ENCODE measurements around the gene MYL1.

MYL1 gene

DNA sequence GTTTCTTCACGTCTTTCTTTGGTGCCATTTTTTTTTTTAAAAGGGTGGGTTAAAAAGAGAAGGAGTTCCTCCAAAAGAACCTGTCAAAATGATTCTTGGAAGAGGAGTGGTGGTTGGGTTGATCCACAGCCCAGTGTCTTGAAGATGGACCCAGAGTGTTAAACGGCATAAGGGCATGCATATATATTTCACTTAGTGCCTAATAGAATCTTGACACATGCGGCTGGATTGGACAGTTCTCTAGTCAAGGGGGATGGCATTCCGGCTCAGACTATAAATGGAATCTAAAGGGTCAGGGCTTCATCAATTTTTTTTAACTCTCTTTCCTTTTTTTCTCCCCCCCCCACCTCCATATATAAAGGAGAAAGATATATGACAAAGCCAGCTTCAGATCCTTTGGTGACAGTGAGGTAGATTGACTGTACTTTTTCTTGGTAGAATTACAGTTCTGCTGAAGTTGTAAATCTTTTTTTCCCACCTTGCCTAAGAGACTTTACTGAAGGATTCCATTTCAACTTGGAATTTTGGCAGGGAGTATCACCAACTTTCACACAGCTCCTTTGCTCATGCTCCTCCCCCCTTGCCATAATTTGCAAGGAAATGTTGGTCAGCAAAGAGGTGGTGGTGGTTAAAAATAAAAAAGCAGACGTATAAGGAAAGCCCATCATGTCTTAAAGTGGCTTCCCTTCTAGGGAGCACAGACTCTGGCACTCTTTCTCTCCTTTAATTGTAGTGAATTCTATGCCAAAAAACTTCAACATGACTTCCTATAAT is at the start of gene MYL1:
Gene MYL1, minus strand, starts transcription at position 160 of the 774 bp plus-strand sequence. Its CDS starts 132 bp downstream, at position 28.
- no peak for DNase-seq

DNA sequence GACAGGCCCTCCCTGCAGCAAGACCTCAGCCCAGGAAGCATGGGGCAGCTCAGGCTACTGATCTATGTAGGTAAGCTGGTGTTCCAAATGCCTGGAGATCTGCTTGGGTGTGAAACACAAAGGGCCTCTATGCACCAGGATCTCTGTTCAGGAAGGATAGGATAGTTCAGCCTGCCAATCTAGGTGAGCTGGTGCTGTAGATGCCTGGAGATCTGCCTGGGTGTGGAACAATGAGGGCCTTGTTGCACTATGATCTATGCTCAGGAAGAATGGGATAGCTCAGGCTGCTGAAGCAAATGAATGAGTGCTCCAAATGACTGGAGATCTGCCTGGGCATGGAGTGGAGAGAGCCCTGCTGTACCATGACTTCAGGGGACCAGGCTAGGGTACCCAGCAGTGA is 48.9 kb upstream of the MYL1 start:
- no peak for DNase-seq

DNA sequence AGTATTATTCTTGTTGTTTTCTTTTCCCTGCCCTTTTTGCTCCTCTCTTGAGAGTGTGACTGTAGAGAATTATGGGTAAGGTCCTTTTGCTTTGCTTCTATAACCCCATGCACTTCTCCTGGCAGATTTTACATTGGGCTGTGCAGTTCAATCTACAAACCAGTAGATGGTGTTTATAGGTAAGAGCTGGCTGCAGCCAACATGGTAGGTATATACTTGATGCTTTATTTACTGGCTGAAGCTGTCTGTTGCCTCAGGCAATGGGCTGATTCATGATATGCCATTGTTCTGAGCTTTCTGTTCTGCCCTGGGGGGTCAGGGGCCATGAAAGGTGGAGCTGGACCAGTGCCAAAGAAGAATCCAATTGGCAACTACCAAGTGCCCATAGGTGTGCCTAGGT is 48.3 kb upstream of the MYL1 start:
- no peak for DNase-seq

DNA sequence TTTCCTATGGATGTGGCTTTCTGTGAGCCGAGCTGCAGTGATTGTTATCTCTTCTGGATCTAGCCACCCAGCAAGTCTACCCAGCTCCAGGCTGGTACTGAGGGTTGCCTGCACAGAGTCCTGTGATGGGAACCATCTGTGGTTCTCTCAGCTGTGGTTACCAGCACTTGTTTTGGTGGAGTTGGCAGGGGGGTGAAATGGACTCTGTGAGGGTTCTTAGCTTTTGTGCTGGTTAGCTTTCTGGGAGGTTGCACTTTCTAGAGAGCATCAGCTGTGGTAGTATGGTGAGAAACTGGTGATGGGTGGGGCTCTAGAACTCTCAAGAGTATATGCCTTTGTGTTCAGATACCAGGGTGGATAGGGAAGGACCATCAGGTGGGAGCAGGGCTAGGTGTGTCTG is 45.4 kb upstream of the MYL1 start:
- no peak for DNase-seq

DNA sequence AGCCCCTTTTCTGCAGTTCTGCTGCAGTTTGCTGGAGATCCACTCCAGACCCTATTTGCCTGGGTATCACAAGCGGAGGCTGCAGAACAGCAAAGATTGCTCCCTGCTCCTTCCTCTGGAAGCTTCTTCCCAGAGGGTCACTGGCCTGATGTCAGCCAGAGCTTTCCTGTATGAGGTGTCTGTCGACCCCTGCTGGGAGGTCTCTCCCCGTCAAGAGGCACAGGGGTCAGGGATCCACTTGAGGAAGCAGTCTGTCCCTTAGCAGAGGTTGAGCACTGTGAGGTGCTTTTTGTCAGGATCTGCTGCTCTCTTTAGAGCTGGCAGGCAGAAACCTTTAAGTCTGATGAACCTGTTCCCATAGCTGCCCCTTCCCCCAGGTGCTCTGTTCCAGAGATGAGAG is 42.0 kb upstream of the MYL1 start:
- DNase-seq = no peak

DNA sequence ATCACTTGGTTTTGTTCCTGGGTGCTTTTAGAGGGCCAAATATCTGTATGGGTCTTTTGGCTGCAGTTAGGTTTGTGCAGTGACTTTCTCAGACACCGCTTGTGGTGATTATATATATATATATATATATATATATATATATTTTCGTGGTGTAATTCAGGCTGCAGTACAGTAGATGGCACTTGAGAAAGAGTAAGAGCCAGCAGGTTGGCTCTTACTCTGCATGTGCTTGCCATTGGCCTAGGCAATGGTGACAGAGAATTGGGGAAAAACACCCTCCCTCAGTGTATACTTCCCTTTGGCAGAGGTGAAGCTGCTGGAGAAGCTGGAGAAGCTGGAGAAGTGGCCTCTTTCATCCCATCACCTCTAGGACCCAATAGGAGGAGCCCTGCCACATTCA is 22.2 kb upstream of the MYL1 start:
- DNase-seq = no peak

DNA sequence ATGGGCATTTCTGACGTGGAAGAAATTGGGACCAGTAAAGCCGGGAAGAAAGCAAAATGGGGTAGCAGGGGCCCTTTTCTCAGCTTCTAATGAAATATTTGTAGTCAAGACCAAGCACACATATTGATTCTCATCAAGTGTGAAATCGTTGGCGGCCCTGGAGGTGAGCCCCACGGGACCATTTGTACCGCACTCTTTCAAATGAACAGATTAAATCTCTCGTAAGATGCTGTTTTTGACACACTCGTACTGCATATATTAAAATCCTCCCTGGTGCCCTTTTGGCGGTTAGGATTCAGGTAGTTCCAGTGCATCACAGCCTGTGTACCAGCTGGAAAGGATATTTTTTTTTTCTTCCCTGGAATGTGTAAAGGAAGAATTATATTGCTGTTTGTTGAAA is 9.9 kb upstream of the MYL1 start:
- DNase-seq = no peak

DNA sequence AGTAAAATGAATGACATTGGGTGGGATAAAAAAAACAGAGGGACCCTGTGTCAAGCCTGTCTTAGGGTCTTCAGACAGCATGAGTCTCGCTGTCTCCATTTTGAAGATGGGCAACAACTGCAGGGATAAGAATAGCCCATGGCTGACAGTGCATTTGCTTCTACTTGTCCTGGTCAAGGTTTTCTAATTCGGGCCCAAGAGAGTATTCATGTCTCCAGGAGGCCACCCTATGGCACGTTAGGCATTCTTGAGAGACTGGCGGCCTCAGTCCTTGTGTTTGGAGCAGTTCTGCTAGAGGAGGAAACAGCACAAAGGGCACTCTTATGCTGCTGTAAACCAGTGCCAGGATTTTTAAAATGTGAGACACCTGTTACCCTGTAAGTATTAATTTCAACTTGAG is 9.5 kb upstream of the MYL1 start:
- no peak for DNase-seq

DNA sequence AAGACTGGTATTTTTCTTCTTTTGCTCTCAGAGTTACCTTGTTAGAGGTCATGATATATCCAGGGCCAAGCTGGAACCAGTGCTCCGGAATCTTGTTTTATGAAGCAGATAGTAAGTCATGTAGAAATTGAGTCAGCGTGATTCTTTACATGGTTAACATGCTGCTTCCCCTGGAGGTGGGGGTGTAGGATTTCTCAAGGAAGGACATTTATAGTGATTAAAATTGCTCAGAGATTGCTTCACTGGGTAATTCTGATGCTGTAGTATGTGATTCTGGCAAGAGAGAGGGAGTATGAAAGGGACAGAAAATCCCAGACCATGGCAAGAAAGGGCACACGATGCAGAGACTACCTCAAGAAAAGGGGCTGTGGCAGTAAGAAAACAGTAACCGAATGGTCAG is 8.0 kb upstream of the MYL1 start:
- no peak for DNase-seq

DNA sequence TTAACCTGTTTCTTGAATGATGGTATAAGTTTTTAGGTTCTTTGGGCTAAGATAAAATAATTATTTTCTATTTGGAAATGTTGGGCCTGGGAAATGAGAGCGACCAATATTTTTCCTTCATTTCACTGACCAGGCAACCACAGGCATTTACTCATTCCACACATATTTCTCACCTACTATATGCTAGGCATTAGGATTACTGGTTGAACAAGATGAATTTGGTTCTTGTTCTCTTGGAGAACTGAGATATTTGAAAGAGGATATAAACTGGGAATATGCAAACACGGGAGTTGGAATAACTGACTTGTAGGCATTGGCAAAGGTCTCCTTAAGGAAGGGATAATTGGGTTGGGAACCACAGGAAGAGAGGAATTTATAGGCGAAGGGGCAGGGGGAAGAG is 3.9 kb upstream of the MYL1 start:
- no peak for DNase-seq

DNA sequence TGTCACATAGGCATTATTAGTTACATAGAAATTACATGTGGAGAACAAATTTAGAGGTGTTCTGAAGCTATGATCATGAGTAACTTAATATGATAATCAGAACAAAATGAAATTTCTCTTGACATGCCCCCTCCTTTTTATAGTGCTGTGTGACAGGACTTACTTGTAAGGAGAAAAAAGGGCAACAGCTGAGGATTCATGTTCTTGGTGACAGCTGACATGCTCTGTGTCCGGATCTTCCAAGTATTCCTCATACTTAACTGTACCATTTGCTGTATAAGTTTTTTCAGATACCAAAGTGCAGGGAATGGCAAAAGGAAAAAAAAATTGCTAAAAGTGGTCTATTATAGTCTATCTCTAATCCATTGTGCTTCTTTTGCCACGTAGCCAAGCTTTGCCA is 3.5 kb upstream of the MYL1 start:
- DNase-seq = no peak

DNA sequence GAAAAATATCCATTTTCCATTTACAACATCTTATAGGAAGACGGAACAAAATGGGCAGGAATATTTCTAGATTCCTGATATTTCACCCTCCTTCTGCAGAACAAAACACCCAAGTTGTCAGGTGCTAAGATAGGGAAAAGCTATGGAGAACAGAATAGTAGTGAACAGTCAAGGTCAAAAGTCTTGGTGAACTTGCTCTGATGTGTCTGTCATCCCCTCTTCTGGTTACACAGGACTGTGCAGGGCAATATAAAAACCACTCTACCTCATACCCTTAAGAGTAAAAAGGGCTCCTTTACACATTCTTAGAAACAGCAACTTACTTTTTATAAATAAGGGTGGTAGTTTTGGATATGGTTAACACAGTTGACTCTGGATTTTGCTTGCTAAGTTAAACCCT is 4.4 kb downstream of the MYL1 start:
- DNase-seq = no peak

DNA sequence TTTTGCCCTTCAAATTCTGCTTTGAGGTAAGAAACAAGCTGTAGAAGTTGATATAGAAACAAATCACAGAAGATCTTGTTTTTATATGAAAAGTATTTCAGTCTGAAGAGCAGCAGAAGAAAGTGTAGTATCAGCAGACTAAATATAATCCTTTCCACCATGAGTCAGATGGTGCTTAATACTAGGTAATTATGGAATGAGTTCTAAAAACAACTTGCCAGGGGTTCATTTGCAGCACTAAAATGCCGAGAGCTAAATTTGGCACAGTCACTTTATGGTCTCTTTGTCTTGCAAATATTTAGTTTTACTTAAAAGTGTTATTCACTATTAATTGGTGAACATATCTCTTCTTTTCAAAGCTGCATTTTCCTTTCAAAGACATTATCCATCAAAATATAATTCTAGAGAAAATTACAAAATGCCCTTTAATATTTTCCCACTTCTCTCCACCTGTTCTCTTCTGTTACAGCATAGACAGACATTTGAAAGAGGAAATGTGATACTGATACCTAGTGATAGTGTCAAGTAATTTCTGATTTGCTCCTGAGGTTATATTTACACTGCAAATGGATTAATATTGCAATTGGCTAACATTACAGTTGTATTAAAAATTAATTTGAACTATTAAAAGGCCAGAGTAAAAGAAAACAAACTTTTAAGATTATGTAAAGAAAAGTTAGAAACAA is 5.3 kb downstream of the MYL1 start:
- DNase-seq = no peak

DNA sequence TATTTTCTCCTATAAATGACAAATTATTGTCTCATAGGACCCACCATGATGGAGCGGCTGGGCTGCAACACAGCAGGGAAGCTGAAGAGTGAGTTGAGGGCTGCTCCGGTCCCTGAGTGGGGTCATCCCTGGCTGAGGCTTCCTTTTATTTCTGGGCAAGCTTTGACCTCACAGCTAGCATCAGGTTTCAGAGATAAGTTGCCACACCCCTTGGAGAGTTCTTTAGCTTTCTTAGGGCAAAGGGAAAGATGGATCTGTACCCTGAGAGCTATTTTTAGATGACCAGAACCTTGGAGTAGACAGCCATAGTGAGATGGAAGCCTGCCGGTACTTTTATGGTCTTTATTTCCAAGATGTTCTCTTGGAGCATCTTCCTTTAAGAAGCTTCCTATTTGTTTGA is 11.5 kb downstream of the MYL1 start:
- no peak for DNase-seq

DNA sequence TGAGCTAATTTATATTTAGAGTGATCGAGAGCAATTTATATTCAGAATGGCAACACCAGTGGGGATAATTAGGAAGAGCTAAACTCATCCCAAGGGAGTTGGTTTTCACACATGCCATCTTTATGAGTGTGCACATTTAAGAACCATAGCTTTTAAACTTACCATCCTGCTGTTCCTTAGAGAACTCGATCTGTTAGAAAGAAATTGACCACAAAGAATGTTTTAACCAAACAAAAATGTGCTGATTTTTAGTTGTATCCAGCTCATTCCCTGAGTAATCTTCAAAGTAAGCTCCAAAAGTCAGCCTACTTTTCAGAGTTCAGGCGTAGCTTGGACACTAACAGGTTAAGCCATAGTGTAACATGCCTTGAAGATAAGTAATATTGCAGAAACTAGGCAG is 12.6 kb downstream of the MYL1 start:
- no peak for DNase-seq

DNA sequence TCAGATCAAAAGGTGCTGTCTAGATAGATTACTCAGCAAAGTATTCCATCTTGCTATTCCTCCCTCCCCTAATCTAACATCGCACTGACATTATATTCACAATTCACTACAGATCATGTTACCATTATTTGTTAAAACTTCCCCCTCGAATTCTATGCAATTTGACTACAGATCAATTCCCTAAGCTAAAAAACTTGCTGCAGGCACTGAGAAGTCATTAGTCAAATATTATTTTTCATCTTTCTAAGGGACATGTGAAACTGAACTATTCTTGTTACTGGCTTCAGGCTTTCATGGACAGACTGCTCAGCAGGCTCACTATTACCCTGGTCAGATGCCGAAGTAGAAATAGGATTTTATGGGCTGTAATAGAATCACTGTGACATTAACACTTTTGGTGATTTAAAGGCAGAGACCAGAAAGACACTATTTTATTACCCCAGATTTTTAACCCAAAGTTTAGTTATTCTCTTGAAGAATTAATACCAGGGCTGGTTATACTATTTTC is 15.1 kb downstream of the MYL1 start:
- no peak for DNase-seq

DNA sequence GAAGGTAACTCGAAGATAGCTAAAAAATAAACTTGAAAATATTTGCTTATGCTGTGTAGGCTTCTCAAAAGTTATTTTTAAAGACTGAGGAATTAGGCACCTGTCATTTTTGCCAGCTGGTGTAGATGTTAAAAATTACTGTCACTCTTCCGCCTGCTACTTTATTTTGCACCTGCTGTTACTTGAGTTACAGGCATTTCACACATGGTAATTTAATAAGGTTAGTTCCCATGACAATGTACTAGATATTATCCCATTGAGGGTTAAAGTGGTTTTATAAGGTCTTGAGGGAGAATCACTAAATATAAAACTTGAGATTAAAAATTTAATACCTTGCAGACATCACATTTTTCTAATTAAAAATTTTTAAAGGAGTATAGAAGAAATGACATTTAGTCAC is 26.6 kb downstream of the MYL1 start:
- DNase-seq = no peak

DNA sequence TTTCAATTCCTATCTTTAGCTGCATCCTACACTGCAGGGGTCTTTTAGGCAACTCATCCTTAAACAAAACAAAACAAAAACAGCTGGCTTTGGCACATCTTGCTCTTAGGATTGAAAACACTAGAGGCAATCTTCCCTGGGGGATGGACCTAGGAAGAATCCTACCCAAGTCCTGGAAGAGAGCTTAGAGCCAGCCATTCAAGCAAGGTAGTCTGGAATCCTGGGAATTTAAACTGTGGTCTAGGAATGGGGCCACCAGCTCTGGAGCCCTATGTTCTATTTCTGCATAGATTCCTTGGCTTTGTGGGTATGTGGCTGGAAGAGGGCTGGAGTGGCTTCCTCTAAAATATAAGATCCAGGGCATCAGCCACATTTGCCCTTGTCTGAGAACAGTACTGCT is 27.7 kb downstream of the MYL1 start:
- no peak for DNase-seq

DNA sequence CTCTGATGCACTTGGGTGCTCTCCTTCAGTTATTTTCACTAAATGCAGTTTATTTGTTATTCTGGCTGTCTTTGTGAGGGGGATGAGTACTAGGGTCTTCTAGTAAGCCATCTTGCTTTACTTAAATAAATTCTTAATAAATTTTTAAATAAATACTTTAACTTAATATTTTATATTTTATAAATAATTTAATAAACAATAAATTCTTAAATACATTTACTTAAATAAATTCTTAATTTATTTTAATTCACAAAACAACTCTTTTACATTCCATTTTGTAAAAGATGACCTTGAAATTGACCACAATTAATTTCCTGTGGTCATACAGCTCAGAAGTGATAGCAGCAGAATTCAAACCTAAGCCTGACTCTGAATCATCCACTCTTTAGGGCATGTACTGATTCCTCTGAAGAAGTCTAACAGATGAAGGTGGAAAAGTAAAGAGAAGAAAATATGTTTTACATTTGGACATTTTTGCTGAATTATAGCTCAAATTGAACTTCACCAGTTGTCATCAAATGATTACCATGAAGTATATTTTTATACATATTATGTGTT is 28.8 kb downstream of the MYL1 start:
- no peak for DNase-seq

DNA sequence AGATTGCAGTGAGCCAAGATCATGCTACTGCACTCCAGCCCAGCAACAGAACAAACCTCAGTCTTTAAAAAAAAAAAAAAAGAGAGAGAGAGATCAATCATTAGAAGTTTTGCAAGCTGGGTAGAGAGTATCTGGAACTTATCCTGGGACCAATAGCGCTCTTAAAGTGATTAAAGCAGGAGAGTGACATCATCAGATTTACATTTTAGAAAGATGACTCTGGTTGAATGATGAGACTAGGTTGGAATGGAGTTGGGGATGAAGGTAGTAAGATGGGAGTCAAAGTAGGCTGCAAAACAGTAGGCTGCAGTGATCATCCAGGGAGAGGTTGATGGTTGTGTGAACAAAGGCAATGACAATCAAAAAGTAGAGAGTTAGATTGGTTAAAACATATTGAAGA is 37.8 kb downstream of the MYL1 start:
- DNase-seq = no peak

DNA sequence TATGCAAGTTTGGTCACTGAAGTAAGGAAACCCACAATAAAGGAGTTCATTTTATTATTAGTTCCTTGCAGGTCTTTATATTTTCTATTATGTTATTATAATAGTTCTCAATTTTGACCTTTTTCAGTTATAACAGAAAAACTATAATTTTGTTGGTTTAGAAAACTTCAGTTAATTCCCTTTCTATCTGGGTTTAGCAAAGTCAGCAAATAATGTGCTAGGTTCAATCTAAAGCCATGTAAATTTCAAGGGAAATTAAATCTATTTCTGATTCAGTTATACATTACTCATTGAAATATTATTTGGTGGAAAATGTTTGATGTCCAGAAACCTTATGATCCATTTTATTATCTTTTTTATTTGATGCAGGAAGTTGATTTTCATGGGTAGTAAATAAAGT is 43.7 kb downstream of the MYL1 start:
- no peak for DNase-seq

DNA sequence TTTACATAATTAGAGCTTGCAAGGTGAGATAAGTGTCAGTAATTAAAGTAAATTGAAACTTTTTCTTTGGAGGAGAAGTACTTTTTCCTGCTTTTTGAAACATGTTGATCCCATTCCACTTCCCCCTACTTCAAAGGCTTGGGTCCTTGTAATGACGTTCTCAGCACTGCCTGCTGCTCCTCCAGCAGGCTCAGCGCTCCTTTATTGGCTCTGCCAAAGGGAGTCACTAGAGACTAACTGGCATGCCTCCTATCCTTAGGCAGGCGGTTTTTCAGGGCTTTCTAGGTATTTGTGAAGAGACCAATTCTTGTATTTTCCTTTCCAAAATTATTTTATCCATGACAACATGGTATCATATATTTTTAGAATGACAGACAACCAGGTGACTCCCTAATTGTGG is 45.8 kb downstream of the MYL1 start:
- no peak for DNase-seq

DNA sequence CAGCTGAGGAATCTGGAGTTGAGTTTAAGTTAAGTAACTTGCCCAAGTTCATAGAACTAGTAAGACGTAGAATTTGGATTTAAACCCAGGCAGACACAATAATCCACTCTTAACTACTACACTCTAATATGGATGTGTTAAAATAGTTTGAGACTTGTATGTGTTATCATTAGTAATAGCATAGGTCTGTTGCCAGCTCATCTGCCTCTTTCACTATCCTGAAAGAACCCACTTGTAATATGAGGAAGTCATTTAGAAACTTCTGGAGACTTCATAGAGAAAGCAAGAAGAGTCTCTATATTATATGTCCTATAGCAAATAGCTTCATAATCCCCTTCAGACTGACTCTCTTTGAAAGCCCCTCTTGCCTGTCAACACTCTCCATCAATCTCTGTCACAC is 46.7 kb downstream of the MYL1 start:
- DNase-seq = no peak

DNA sequence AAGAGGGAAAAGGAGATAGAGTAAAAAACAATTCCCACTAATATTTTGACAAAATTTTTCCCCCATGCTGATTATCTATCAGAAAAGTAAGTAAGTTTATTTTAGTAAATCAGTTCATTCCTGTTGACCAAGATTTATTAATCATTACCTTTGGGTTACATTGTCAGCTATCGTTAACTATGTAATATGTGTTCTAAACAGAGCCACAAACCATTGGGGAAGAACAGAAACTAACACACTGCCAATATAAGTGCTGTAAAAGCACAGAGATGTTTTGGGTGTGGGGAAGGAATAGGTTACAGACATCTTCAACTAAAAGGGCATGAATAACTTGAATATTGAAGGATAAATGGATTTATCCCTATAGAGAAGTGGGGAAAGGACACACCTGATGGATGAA is 47.3 kb downstream of the MYL1 start:
- no peak for DNase-seq

Data from CD4-positive, alpha-beta T cell treated with Interleukin-4 for 4 hours (primary cell).